H9 (cell line): ENCODE data around the gene SLC35A2. TPM values are rescaled to one million over a fixed set of nuclear protein-coding genes. Genes with fewer than 3 reads are reported as not detected.
A peak's percentile ranks its signal among the peaks of the same experiment; 100 is the strongest.
"Not testable (repeated sequence)": the region's sequence is repeated elsewhere in the genome, so short reads cannot be mapped to it uniquely, and the experiment has no call there.

ENCODE experiments used
- DNase-seq: peaks from one replicate; pipeline ENCODE4 v3.0.0-alpha.2; 2017
- H2AFZ ChIP-seq: one replicate; pipeline ENCODE4 v1.6.1; 2013; ENCODE audit warnings: mild to moderate bottlenecking, low read length, control low read depth, moderate library complexity
- H2AK5ac ChIP-seq: 2 replicates; pipeline ENCODE4 v1.6.1; 2013; ENCODE audit warnings: low read length, control low read depth, mixed read lengths; ENCODE audit not compliant: insufficient read length
- H2BK120ac ChIP-seq: one replicate; pipeline ENCODE4 v1.6.1; 2013; ENCODE audit warnings: low read depth, mild to moderate bottlenecking, low read length, control low read depth, inconsistent platforms; ENCODE audit not compliant: poor library complexity, severe bottlenecking
- H2BK12ac ChIP-seq: 2 replicates; pipeline ENCODE4 v1.6.1; 2013; ENCODE audit warnings: low read length, control low read depth, mixed read lengths, low read depth; ENCODE audit not compliant: insufficient read length
- H2BK15ac ChIP-seq: 2 replicates; pipeline ENCODE4 v1.6.1; 2013; ENCODE audit warnings: low read depth, low read length, control low read depth
- H2BK20ac ChIP-seq: one replicate; pipeline ENCODE4 v1.6.1; 2013; ENCODE audit warnings: low read depth, mild to moderate bottlenecking, low read length, control low read depth, inconsistent platforms; ENCODE audit not compliant: poor library complexity, severe bottlenecking
- H2BK5ac ChIP-seq: 2 replicates; pipeline ENCODE4 v1.6.1; 2013; ENCODE audit warnings: low read length, control low read depth, mixed read lengths; ENCODE audit not compliant: insufficient read length
- H3K14ac ChIP-seq: 2 replicates; pipeline ENCODE4 v1.6.1; 2013; ENCODE audit warnings: low read length, control low read depth; ENCODE audit not compliant: insufficient read depth
- H3K18ac ChIP-seq: 2 replicates; pipeline ENCODE4 v1.6.1; 2013; ENCODE audit warnings: low read depth, mild to moderate bottlenecking, mixed read lengths, low read length, control low read depth; ENCODE audit not compliant: insufficient read length
- H3K23ac ChIP-seq: 2 replicates; pipeline ENCODE4 v1.6.1; 2013; ENCODE audit warnings: low read length, control low read depth, mixed read lengths, low read depth; ENCODE audit not compliant: insufficient read length
- H3K23me2 ChIP-seq: 2 replicates; pipeline ENCODE4 v1.6.1; 2013; ENCODE audit warnings: low read depth, mild to moderate bottlenecking, mixed read lengths, low read length, control low read depth; ENCODE audit not compliant: insufficient read length, poor library complexity, severe bottlenecking
- H3K27ac ChIP-seq: 2 replicates; pipeline ENCODE4 v1.5.1; 2013; ENCODE audit warnings: low read length, control low read depth, mixed read lengths, low read depth; ENCODE audit not compliant: insufficient read length
- H3K27me3 ChIP-seq: 2 replicates; pipeline ENCODE4 v1.6.1; 2013; ENCODE audit warnings: low read length, control low read depth, inconsistent platforms; ENCODE audit not compliant: insufficient read depth
- H3K4ac ChIP-seq: 2 replicates; pipeline ENCODE4 v1.6.1; 2013; ENCODE audit warnings: low read depth, mild to moderate bottlenecking, control low read depth, inconsistent platforms, low read length, moderate library complexity
- H3K4me1 ChIP-seq: 2 replicates; pipeline ENCODE4 v1.6.1; 2013; ENCODE audit warnings: low read length, control low read depth, inconsistent platforms; ENCODE audit not compliant: insufficient read depth
- H3K4me2 ChIP-seq: 2 replicates; pipeline ENCODE4 v1.6.1; 2013; ENCODE audit warnings: low read length, control low read depth, mixed read lengths; ENCODE audit not compliant: insufficient read length, insufficient read depth
- H3K56ac ChIP-seq: 2 replicates; pipeline ENCODE4 v1.6.1; 2013; ENCODE audit warnings: low read depth, mild to moderate bottlenecking, mixed read lengths, low read length, control low read depth; ENCODE audit not compliant: insufficient read length
- H3K79me1 ChIP-seq: 2 replicates; pipeline ENCODE4 v1.6.1; 2013; ENCODE audit warnings: low read depth, mild to moderate bottlenecking, moderate library complexity, low read length, control low read depth, inconsistent platforms; ENCODE audit not compliant: insufficient read depth, poor library complexity, severe bottlenecking
- H3K79me2 ChIP-seq: 2 replicates; pipeline ENCODE4 v1.6.1; 2013; ENCODE audit warnings: low read length, control low read depth, inconsistent platforms; ENCODE audit not compliant: insufficient read depth
- H3K9ac ChIP-seq: 2 replicates; pipeline ENCODE4 v1.6.1; 2013; ENCODE audit warnings: low read length, control low read depth, mixed read lengths; ENCODE audit not compliant: insufficient read length; ENCODE audit errors: extremely low read depth
- H3K9me3 ChIP-seq: one replicate; pipeline ENCODE4 v1.6.1; 2013; ENCODE audit warnings: low read depth, low read length, inconsistent platforms; ENCODE audit not compliant: control insufficient read depth
- H3T11ph ChIP-seq: one replicate; pipeline ENCODE4 v1.6.1; 2013; ENCODE audit warnings: mild to moderate bottlenecking, low read length, control low read depth, inconsistent platforms
- H4K20me1 ChIP-seq: one replicate; pipeline ENCODE4 v1.6.1; 2013; ENCODE audit not compliant: control insufficient read depth, insufficient read length, insufficient read depth
- H4K5ac ChIP-seq: 2 replicates; pipeline ENCODE4 v1.6.1; 2013; ENCODE audit warnings: low read depth, mild to moderate bottlenecking, mixed read lengths, low read length, control low read depth; ENCODE audit not compliant: insufficient read length
- H4K8ac ChIP-seq: replicated peaks from 2 replicates; pipeline ENCODE4 v1.6.1; 2013; ENCODE audit warnings: low read length, control low read depth, mixed read lengths, low read depth; ENCODE audit not compliant: insufficient read length
- H4K91ac ChIP-seq: 2 replicates; pipeline ENCODE4 v1.6.1; 2013; ENCODE audit warnings: low read depth, mild to moderate bottlenecking, moderate library complexity, mixed read lengths, low read length, control low read depth; ENCODE audit not compliant: insufficient read length
- H3K27ac Mint-ChIP-seq, 3 experiments: 2 replicates in 2 of 3; 3 replicates in 1 of 3; pipeline ENCODE4 v1.8.0; 2020 to 2021; ENCODE audit warnings: mixed read lengths in 3 of 3, mild to moderate bottlenecking in 1 of 3, moderate library complexity in 1 of 3
- H3K27me3 Mint-ChIP-seq: 2 replicates; pipeline ENCODE4 v1.8.0; 2021; ENCODE audit warnings: low read depth, mild to moderate bottlenecking, moderate library complexity, mixed read lengths
- H3K36me3 Mint-ChIP-seq, 3 experiments: 2 replicates in 2 of 3; 3 replicates in 1 of 3; pipeline ENCODE4 v1.8.0; 2020 to 2021; ENCODE audit warnings: low read depth in 3 of 3, mixed read lengths in 3 of 3; ENCODE audit not compliant: insufficient read depth in 1 of 3
- H3K4me1 Mint-ChIP-seq, 2 experiments: 2 replicates each; pipeline ENCODE4 v1.8.0; 2020; ENCODE audit warnings: mixed read lengths in 2 of 2
- H3K4me3 Mint-ChIP-seq, 2 experiments: 2 replicates in 1 of 2; 3 replicates in 1 of 2; pipeline ENCODE4 v1.8.0; 2020 to 2021; ENCODE audit warnings: mild to moderate bottlenecking in 2 of 2, mixed read lengths in 2 of 2, moderate library complexity in 1 of 2
- H3K9me3 Mint-ChIP-seq, 2 experiments: 2 replicates in 1 of 2; 3 replicates in 1 of 2; pipeline ENCODE4 v1.8.0; 2020; ENCODE audit warnings: mild to moderate bottlenecking in 2 of 2, mixed read lengths in 2 of 2, moderate library complexity in 1 of 2
- WGBS: extraction: QIAGEN DNeasy Blood & Tissue Kit; methylation state at CpG from one replicate; pipeline ENCODE4 v1.1.7; 2013; ENCODE audit warnings: missing lambda C conversion rate, low lambda C conversion rate, mixed read lengths; ENCODE audit not compliant: insufficient read length; ENCODE audit errors: extremely low coverage; 5-methylcytosine and 5-hydroxymethylcytosine counted together
- total RNA-seq: library from RNA; stranded (reverse); gene quantifications from 2 replicates; pipeline ENCODE4 v1.2.1, GENCODE V29; 2021
- TF ChIP-seq, protein P1 (sequence below): fragments of 200-600 bp; sonication (generic); conservative IDR thresholded peaks from 3 replicates; pipeline ENCODE4 v1.8.0; 2021; ENCODE audit warnings: antibody characterized with exemption, mild to moderate bottlenecking

SLC35A2 gene
- total RNA-seq, 1 experiment from 2014 or later, result 32.9 TPM

DNA sequence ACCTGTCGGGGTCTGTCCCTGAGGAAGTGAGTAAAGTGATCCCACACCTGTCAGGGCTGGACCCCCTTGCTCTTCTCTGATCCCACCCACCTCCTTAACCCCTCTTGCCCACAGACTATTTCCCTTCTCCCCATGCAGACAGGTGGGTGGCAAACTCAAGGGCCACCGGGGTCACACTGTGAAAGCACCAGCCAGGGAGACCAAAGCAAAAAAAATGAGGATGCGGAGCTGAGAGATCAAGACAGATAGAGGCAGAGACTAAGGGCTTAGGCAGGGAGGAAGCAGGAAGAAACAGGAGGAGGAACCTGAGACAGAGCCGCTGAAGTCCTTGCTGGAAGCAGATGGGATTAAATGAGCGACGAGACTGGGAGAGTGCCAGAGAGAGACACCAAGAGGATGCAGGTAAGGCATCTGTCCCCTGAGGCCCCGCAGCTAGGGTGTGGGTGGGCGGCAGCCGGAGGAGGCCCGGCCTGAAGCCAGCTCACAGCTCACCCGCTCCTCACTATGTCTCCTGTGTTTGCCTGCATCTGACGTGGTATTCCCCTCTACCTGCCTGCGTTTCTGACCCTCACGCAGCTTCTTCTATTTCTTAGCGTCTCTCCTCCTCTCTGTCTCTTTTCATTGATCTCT is 21.0 kb downstream of the SLC35A2 start:
- Histone ChIP-seq H3K4me1 (no peaks in the 10 kb centered on the region; the same call in 1 of the 2 replicates), H3K56ac (no peak overlapping the region), H3K4me2 (peak overlapping the region; percentile 70)

DNA sequence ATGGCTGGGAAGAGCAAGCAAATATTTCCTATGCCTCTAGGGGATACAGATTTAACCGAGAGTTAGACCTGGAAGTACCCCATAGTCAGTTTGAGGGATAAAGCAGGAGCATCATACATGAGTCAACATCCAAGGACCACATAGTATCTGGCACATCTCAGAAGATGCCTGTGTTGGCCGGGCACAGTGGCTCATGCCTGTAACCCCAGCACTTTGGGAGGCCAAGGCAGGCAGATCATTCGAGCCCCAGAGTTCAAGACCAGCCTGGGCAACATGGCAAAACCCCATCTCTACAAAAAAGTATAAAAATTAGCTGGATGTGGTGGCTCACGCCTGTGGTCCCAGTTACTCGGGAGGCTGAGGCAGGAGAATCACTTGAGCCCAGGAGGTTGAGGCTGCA is 24.9 kb downstream of the SLC35A2 start:
- H3K36me3 Mint-ChIP-seq, H3K18ac ChIP-seq, H4K20me1 ChIP-seq, H3K23ac ChIP-seq, H3K79me2 ChIP-seq, H4K5ac ChIP-seq, H2AFZ ChIP-seq, H3K4me2 ChIP-seq, H3K23me2 ChIP-seq, H4K91ac ChIP-seq, H2BK120ac ChIP-seq, H3K27ac ChIP-seq, H2BK12ac ChIP-seq, H4K8ac ChIP-seq, H2AK5ac ChIP-seq, H3K56ac ChIP-seq, H3K27ac Mint-ChIP-seq, H3K27me3 ChIP-seq, H2BK20ac ChIP-seq, H2BK5ac ChIP-seq, H3K9me3 ChIP-seq, H3K4ac ChIP-seq, H3K9ac ChIP-seq, H3K14ac ChIP-seq, H3K4me1 ChIP-seq, H3K4me3 Mint-ChIP-seq, H3K79me1 ChIP-seq, H3T11ph ChIP-seq, DNase-seq, H2BK15ac ChIP-seq: not testable (repeated sequence)
- no CpG with 5 or more reads among the region's 5 CpGs for WGBS
- Mint-ChIP-seq H3K27me3 (peaks cover 11% of the 10 kb centered on the region), H3K9me3 (peaks cover 51 to 56% of the 10 kb centered on the region in 2 experiments), H3K4me1 (peaks cover 10 to 11% of the 10 kb centered on the region in 2 experiments)

More for the DNA sequence above, 21.0 kb downstream of the SLC35A2 start:
- H3K9me3 Mint-ChIP-seq, result peaks cover 60 to 66% of the 10 kb centered on the region in 2 experiments
- Histone ChIP-seq H4K8ac (no peak overlapping the region), H3K23ac (no peak overlapping the region), H3K27me3 (no peaks in the 10 kb centered on the region), H2BK120ac (no peak overlapping the region), H4K20me1 (no peaks in the 10 kb centered on the region), H2BK12ac (no peak overlapping the region), H2BK15ac (no peak overlapping the region), H2BK5ac (no peak overlapping the region), H3K14ac (no peak overlapping the region), H3K79me2 (no peaks in the 10 kb centered on the region; the same call in 1 of the 2 replicates), H3T11ph (no peak overlapping the region), H3K27ac (no peak overlapping the region), H2AK5ac (no peak overlapping the region), H4K5ac (no peak overlapping the region), H3K79me1 (peaks cover 2% of the 10 kb centered on the region), H3K9me3 (no peaks in the 10 kb centered on the region), H4K91ac (no peak overlapping the region), H2AFZ (no peak overlapping the region), H2BK20ac (no peak overlapping the region), H3K18ac (no peak overlapping the region), H3K9ac (no peak overlapping the region), H3K4ac (no peak overlapping the region), H3K23me2 (no peaks in the 10 kb centered on the region)
- WGBS, result no CpG with 5 or more reads among the region's 15 CpGs
- H3K27ac Mint-ChIP-seq, result peak overlapping the region in 2 of 3 experiments; percentile 5 to 66; a peak in 3 of 7 replicates
- H3K4me3 Mint-ChIP-seq, result peak overlapping the region; percentile 65 to 79
- peaks cover 10% of the 10 kb centered on the region for H3K27me3 Mint-ChIP-seq
- peaks cover 10 to 11% of the 10 kb centered on the region in 2 experiments for H3K4me1 Mint-ChIP-seq
- no peak for DNase-seq
- peaks cover 19 to 25% (median 21%) of the 10 kb centered on the region in 3 experiments for H3K36me3 Mint-ChIP-seq
- TF ChIP-seq, protein P1, sequence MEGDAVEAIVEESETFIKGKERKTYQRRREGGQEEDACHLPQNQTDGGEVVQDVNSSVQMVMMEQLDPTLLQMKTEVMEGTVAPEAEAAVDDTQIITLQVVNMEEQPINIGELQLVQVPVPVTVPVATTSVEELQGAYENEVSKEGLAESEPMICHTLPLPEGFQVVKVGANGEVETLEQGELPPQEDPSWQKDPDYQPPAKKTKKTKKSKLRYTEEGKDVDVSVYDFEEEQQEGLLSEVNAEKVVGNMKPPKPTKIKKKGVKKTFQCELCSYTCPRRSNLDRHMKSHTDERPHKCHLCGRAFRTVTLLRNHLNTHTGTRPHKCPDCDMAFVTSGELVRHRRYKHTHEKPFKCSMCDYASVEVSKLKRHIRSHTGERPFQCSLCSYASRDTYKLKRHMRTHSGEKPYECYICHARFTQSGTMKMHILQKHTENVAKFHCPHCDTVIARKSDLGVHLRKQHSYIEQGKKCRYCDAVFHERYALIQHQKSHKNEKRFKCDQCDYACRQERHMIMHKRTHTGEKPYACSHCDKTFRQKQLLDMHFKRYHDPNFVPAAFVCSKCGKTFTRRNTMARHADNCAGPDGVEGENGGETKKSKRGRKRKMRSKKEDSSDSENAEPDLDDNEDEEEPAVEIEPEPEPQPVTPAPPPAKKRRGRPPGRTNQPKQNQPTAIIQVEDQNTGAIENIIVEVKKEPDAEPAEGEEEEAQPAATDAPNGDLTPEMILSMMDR, result no peak
